HG03565 (cell line): Measurements from ENCODE around the gene GSG1L.

Source experiments
- ATAC-seq: cut with Tn5 transposase; IDR thresholded peaks from one replicate; pipeline ENCODE4 v1.9.1; 2021; ENCODE audit warnings: mild to moderate bottlenecking, moderate library complexity; ENCODE audit not compliant: unreplicated experiment

GSG1L gene

GRCh38 chr16:27780468-27781194 lies 282.9 kb downstream of the GSG1L start:
- ATAC-seq, result no peak

GRCh38 chr16:27779641-27780164 lies 283.8 kb downstream of the GSG1L start:
- ATAC-seq, result no peak

GRCh38 chr16:27778926-27779570 lies 284.5 kb downstream of the GSG1L start:
- no peak for ATAC-seq

- no peak for ATAC-seq
Observed at GRCh38 chr16:27778171-27778925, 285.2 kb downstream of the GSG1L start.

- ATAC-seq, result no peak
Observed at GRCh38 chr16:27777527-27777926, 286.0 kb downstream of the GSG1L start.

- no peak for ATAC-seq
Observed at GRCh38 chr16:27776556-27777225, 286.8 kb downstream of the GSG1L start.

- ATAC-seq, result no peak
Observed at GRCh38 chr16:27775254-27775653, 288.3 kb downstream of the GSG1L start.

GRCh38 chr16:27774779-27775178 lies 288.7 kb downstream of the GSG1L start:
- no peak for ATAC-seq

GRCh38 chr16:27773344-27773743 lies 290.2 kb downstream of the GSG1L start:
- ATAC-seq, result no peak

GRCh38 chr16:27772093-27772825 lies 291.3 kb downstream of the GSG1L start:
- ATAC-seq, result no peak

- no peak for ATAC-seq
Observed at GRCh38 chr16:27771201-27771910, 292.2 kb downstream of the GSG1L start.

GRCh38 chr16:27770271-27771196 lies 293.0 kb downstream of the GSG1L start:
- ATAC-seq, result no peak

- no peak for ATAC-seq
Observed at GRCh38 chr16:27769561-27770255, 293.8 kb downstream of the GSG1L start.

- ATAC-seq, result no peak
Observed at GRCh38 chr16:27768651-27769272, 294.8 kb downstream of the GSG1L start.

GRCh38 chr16:27767971-27768591 lies 295.4 kb downstream of the GSG1L start:
- no peak for ATAC-seq

GRCh38 chr16:27767081-27767480 lies 296.4 kb downstream of the GSG1L start:
- ATAC-seq, result no peak

GRCh38 chr16:27766236-27766925 lies 297.1 kb downstream of the GSG1L start:
- no peak for ATAC-seq
